Mesodermal cell (in vitro differentiated cells): ENCODE results near the gene ATG2B.
A peak's percentile ranks its signal among the peaks of the same experiment; 100 is the strongest.

Experiments
- H3K27ac ChIP-seq: 2 replicates; pipeline ENCODE4 v1.7.0; 2013; ENCODE audit warnings: mild to moderate bottlenecking, low read depth, low read length, moderate library complexity; ENCODE audit not compliant: severe bottlenecking
- H3K36me3 ChIP-seq: 2 replicates; pipeline ENCODE4 v1.7.1; 2013; ENCODE audit warnings: mild to moderate bottlenecking, low read length, moderate library complexity; ENCODE audit not compliant: control insufficient read depth, insufficient read depth
- H3K4me1 ChIP-seq: one replicate; pipeline ENCODE4 v1.7.1; 2013; ENCODE audit warnings: mild to moderate bottlenecking, low read length; ENCODE audit not compliant: insufficient read depth, control insufficient read depth, poor library complexity, severe bottlenecking
- H3K4me3 ChIP-seq: 2 replicates; pipeline ENCODE4 v1.7.0; 2013; ENCODE audit warnings: low read length, control low read depth, mild to moderate bottlenecking; ENCODE audit not compliant: insufficient read depth, poor library complexity, severe bottlenecking; ENCODE audit errors: extremely low read depth
- H3K9me3 ChIP-seq: 2 replicates; pipeline ENCODE4 v1.7.1; 2013; ENCODE audit warnings: mild to moderate bottlenecking, low read length, moderate library complexity; ENCODE audit not compliant: control insufficient read depth
- WGBS, 2 experiments: methylation state at CpG; one replicate each; pipeline ENCODE4 v1.1.5; 2013; ENCODE audit warnings: missing lambda C conversion rate in 2 of 2; ENCODE audit not compliant: insufficient coverage in 2 of 2; 5-methylcytosine and 5-hydroxymethylcytosine counted together

The ATG2B gene

GRCh38 chr14:96398921-96399320 is 35.8 kb upstream of the ATG2B start:
- Histone ChIP-seq H3K27ac (no peak overlapping the region), H3K36me3 (no peaks in the 10 kb centered on the region), H3K4me3 (no peak overlapping the region), H3K4me1 (no peaks in the 10 kb centered on the region), H3K9me3 (no peaks in the 10 kb centered on the region)
- WGBS, 2 experiments = 91 to 95% methylated on average over 5 of the region's 5 CpGs

DNA sequence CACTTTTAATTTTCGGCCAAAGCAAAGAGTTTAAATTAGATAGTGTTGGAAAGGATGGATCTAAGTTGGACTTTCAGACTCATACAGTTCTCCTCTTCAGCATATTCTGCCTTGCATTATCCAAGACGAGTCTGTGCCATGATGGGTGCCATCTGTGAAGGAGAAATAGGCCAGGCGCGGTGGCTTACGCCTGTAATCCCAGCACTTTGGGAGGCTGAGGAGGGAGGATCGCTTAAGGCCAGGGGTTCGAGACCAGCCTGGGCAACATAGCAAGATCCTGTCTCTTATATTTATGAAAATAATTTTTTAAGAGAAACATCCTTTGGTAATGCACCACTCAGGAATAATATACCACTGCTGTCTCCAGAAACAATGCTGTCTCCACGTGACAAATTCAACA is 35.3 kb upstream of the ATG2B start:
- Histone ChIP-seq H3K4me1 (no peaks in the 10 kb centered on the region), H3K9me3 (no peaks in the 10 kb centered on the region), H3K27ac (no peak overlapping the region), H3K4me3 (no peak overlapping the region), H3K36me3 (no peaks in the 10 kb centered on the region)
- WGBS, 2 experiments = 92 to 98% methylated on average over 1 to 5 of the region's 8 CpGs

- Histone ChIP-seq H3K9me3 (no peaks in the 10 kb centered on the region), H3K4me1 (no peaks in the 10 kb centered on the region), H3K27ac (no peak overlapping the region), H3K36me3 (no peaks in the 10 kb centered on the region), H3K4me3 (no peak overlapping the region)
- WGBS, 2 experiments = 86 to 94% methylated on average over 4 to 5 of the region's 7 CpGs
Measured at GRCh38 chr14:96394047-96394815, 31.1 kb upstream of the ATG2B start.

GRCh38 chr14:96393071-96393691 is 30.0 kb upstream of the ATG2B start:
- Histone ChIP-seq H3K27ac (no peak overlapping the region), H3K4me3 (no peak overlapping the region), H3K36me3 (no peaks in the 10 kb centered on the region), H3K4me1 (no peaks in the 10 kb centered on the region), H3K9me3 (no peaks in the 10 kb centered on the region)
- 94 to 100% methylated on average over 2 to 4 of the region's 5 CpGs for WGBS, 2 experiments

- H3K36me3 ChIP-seq = peaks cover 11% of the 10 kb centered on the region
- no peaks in the 10 kb centered on the region for H3K4me1 ChIP-seq
- no peak overlapping the region for H3K27ac ChIP-seq
- 0 to 1% methylated on average over 44 to 54 of the region's 79 CpGs for WGBS, 2 experiments
- H3K9me3 ChIP-seq = no peaks in the 10 kb centered on the region
- H3K4me3 ChIP-seq = peak overlapping the region; percentile 69
Measured at GRCh38 chr14:96391293-96392118, 28.4 kb upstream of the ATG2B start.

DNA sequence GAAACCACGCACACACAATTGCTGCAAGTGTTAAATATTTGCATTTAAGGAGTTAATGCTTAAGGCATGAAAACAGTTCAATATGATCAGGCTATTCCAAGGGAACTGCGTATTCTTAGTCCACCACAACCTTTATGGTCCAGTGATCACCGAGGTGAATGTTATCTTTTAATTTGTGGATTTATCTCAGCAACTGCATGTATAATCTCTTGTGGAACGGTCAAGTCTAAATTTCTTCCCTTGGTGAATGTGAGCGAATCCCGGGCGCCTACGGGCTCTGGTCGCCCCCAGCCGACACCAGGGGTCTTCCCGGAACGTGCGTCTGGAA is 27.8 kb upstream of the ATG2B start:
- H3K4me3 ChIP-seq = peak overlapping the region; percentile 69
- WGBS, 2 experiments = 9 to 12% methylated on average over 11 to 12 of the region's 13 CpGs
- H3K9me3 ChIP-seq = no peaks in the 10 kb centered on the region
- H3K27ac ChIP-seq = no peak overlapping the region
- peaks cover 16% of the 10 kb centered on the region for H3K36me3 ChIP-seq
- H3K4me1 ChIP-seq = no peaks in the 10 kb centered on the region

DNA sequence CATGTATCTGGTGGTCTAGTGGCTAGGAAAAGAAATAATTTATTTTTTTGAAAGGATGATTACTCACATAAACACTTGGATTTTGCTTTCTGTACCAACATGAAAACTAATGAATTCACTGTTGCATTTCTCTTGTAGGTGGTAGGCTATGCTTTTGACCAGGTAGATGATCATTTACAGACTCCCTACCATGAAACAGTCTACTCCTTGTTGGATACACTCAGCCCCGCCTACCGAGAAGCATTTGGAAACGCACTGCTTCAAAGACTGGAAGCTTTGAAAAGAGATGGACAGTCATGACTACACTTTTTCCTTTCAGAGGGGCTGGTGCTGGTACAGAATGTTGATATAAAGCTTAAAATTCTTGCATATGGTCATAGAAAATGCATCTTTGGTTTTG is 22.2 kb upstream of the ATG2B start:
- H3K27ac ChIP-seq = no peak overlapping the region
- H3K36me3 ChIP-seq = peaks cover 41% of the 10 kb centered on the region
- no peaks in the 10 kb centered on the region for H3K9me3 ChIP-seq
- H3K4me3 ChIP-seq = no peak overlapping the region
- WGBS, 2 experiments = 93 to 100% methylated on average over 3 of the region's 3 CpGs
- H3K4me1 ChIP-seq = no peaks in the 10 kb centered on the region

GRCh38 chr14:96384740-96385139 is 21.6 kb upstream of the ATG2B start:
- Histone ChIP-seq H3K27ac (no peak overlapping the region), H3K36me3 (peaks cover 41% of the 10 kb centered on the region), H3K4me3 (no peak overlapping the region), H3K4me1 (no peaks in the 10 kb centered on the region), H3K9me3 (no peaks in the 10 kb centered on the region)
- no CpG with 5 or more reads among the region's 1 CpG for WGBS, 2 experiments

DNA sequence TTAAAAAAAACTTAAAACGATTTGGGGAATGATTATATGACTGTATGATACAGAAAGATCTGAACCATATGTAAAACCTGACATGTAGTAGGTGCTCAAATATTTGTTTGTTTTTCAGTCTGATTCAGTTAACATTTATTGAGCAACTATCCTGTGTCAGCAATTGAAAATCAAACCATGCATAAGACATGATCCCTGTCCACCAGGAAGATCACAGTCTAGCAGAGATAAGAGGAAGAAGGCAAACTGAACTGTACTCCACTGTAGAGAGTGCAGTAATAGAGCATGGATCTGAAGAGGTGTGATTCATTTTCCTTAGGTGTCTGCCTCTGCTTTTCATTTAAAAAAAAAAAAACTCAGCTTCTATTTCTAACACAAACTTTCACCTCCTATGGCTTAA is 20.9 kb upstream of the ATG2B start:
- no peak overlapping the region for H3K27ac ChIP-seq
- H3K36me3 ChIP-seq = peaks cover 41% of the 10 kb centered on the region
- WGBS, 2 experiments = no CpG with 5 or more reads among the region's 1 CpG
- H3K9me3 ChIP-seq = no peaks in the 10 kb centered on the region
- no peak overlapping the region for H3K4me3 ChIP-seq
- H3K4me1 ChIP-seq = no peaks in the 10 kb centered on the region

DNA sequence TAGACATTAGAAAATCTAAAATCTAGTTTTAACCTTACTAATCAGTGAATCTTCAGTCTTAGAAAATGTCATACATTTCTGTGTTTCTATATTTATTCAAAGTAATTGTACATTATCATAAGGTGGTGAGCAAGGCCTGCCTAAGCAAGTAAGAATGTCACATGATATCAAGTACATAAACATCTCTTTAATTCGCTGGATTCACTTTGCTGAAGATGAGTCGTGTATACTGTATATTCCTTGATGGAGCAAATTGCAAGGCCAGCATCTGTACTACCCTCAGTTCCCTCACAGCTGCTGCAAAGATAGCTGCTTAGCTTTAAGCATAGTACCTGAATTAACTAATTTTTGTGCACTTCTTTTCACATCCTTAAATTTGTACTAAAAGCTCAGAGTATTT is 20.3 kb upstream of the ATG2B start:
- WGBS, 2 experiments = 100% methylated on average over 2 of the region's 2 CpGs
- no peak overlapping the region for H3K27ac ChIP-seq
- peaks cover 41% of the 10 kb centered on the region for H3K36me3 ChIP-seq
- H3K9me3 ChIP-seq = no peaks in the 10 kb centered on the region
- H3K4me3 ChIP-seq = no peak overlapping the region
- H3K4me1 ChIP-seq = no peaks in the 10 kb centered on the region
